ENCODE measurements around the gene RELL2.

- TF ChIP-seq POLR2A (IDR thresholded peaks at IDR 0.05; ENCODE audit: low read length) (peak; percentile 90), GATA1 (IDR thresholded peaks at IDR 0.05; ENCODE audit: low read depth, low read length) (no peak)
Observed at GRCh38 chr5:141636413-141637122, at the start of gene RELL2, which contains the start of gene HDAC3.

Measured in erythroblast (primary cell).